ENCODE measurements around the gene WWOX. TPM values are rescaled to one million over a fixed set of nuclear protein-coding genes. Genes with fewer than 3 reads are reported as not detected.

Gene WWOX
- total and polyA plus RNA-seq, 4 donors, result 5.4 to 61.5 (median 18.4) TPM

DNA sequence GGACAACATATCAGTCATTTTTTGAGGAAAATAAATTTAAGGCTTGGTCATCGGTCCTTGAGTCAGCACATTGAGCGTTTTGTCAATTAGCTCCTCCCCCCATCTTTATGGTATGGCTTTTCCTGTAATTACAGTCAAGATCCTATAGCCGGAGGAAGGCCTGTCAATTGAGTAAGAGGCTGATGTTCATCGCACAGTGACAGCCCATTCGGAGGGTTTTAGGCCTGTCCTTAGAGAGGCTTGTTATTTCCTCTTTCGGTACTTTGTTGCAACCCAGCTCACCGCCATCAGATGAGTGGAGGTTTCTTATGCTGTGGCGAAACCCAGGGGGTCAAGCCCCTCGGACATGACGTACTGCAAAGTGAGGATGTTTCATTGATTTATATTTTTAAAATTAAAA, 395.2 kb downstream of the WWOX start:
- no peak overlapping the region for H3K4me3 ChIP-seq
- H3K9ac ChIP-seq (ENCODE audit: insufficient read depth in 1 of 2, low read length in 2 of 2), result no peak overlapping the region
- H3K4me1 ChIP-seq (ENCODE audit: control insufficient read depth in 5 of 5, insufficient read depth in 5 of 5, low read length in 5 of 5), result peaks cover 0 to 2% (median under 1%) of the 10 kb centered on the region in 5 donors
- H3K9me3 ChIP-seq (ENCODE audit: control insufficient read depth in 4 of 4, insufficient read depth in 3 of 4, low read length in 3 of 4), result no peaks in the 10 kb centered on the region
- H3K36me3 ChIP-seq (ENCODE audit: control insufficient read depth in 4 of 4, insufficient read depth in 4 of 4, low read length in 4 of 4), result no peaks in the 10 kb centered on the region
- H3K27me3 ChIP-seq (ENCODE audit: control insufficient read depth in 3 of 3, insufficient read depth in 3 of 3, low read length in 2 of 3), result no peaks in the 10 kb centered on the region
- 36 to 79% methylated on average over 10 of the region's 10 CpGs for whole genome bisulfite sequencing, 2 donors
- no peak overlapping the region for H3K27ac ChIP-seq (ENCODE audit: low read depth in 1 of 2, low read length in 1 of 2)
- DNase-seq (no peak), ATAC-seq (ENCODE audit: insufficient read depth, low FRiP score) (no peak)
- TF ChIP-seq, protein P1, sequence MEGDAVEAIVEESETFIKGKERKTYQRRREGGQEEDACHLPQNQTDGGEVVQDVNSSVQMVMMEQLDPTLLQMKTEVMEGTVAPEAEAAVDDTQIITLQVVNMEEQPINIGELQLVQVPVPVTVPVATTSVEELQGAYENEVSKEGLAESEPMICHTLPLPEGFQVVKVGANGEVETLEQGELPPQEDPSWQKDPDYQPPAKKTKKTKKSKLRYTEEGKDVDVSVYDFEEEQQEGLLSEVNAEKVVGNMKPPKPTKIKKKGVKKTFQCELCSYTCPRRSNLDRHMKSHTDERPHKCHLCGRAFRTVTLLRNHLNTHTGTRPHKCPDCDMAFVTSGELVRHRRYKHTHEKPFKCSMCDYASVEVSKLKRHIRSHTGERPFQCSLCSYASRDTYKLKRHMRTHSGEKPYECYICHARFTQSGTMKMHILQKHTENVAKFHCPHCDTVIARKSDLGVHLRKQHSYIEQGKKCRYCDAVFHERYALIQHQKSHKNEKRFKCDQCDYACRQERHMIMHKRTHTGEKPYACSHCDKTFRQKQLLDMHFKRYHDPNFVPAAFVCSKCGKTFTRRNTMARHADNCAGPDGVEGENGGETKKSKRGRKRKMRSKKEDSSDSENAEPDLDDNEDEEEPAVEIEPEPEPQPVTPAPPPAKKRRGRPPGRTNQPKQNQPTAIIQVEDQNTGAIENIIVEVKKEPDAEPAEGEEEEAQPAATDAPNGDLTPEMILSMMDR (IDR thresholded peaks at IDR 0.05; ENCODE audit: control extremely low read depth, extremely low read depth), result no peak

DNA sequence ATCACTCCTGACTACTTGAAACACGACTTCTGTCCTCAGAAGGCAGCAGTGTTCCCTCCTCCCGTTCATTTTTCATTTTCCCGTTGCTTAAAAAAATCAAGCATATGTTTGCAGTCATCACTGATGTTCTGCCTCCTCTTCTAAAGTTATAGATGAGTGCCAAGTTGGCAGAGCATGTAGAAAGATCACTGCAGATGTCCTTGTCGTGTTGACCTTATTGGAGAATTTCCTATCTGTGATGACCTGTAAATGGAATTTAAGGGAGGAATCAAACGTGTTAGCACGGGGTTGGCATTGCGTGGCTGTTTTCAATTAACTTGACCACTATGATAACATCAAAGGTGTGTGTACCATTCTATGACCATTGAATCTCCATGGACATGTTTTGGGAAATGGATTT, 396.7 kb downstream of the WWOX start:
- peaks cover 0 to 2% (median 0%) of the 10 kb centered on the region in 5 donors for H3K4me1 ChIP-seq (ENCODE audit: control insufficient read depth in 5 of 5, insufficient read depth in 5 of 5, low read length in 5 of 5)
- DNase-seq, result no peak
- H3K4me3 ChIP-seq, result no peak overlapping the region
- no peaks in the 10 kb centered on the region for H3K9me3 ChIP-seq (ENCODE audit: control insufficient read depth in 4 of 4, insufficient read depth in 3 of 4, low read length in 3 of 4)
- ATAC-seq (ENCODE audit: insufficient read depth, low FRiP score), result no peak
- no peaks in the 10 kb centered on the region for H3K27me3 ChIP-seq (ENCODE audit: control insufficient read depth in 3 of 3, insufficient read depth in 3 of 3, low read length in 2 of 3)
- TF ChIP-seq, protein P1 (IDR thresholded peaks at IDR 0.05; ENCODE audit: control extremely low read depth, extremely low read depth), result no peak
- H3K27ac ChIP-seq (ENCODE audit: low read depth in 1 of 2, low read length in 1 of 2), result no peak overlapping the region
- no peaks in the 10 kb centered on the region for H3K36me3 ChIP-seq (ENCODE audit: control insufficient read depth in 4 of 4, insufficient read depth in 4 of 4, low read length in 4 of 4)
- no peak overlapping the region for H3K9ac ChIP-seq (ENCODE audit: insufficient read depth in 1 of 2, low read length in 2 of 2)
- WGBS, 2 donors, result 93 to 95% methylated on average over 7 of the region's 7 CpGs

DNA sequence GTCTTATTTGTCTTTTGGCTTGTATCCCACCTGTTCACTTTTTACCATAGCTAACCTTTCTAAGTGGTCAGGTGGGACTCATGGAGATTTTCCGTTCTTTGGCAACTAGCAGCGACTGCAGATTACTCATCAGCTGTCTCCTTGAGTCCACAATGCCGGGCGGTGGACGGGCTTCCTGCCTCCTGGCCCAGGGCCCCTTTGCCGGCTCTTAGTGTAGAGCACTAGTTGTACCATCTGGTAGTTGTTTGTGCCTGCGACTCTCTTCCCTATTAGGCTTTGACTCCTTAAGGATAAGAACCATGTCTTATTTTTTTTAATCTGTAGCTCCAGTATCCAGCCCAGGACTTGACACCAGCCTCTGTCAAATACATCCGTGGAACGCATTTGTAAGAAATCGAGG, 399.9 kb downstream of the WWOX start:
- WGBS, 2 donors, result 92 to 95% methylated on average over 10 of the region's 10 CpGs
- H3K36me3 ChIP-seq (ENCODE audit: control insufficient read depth in 4 of 4, insufficient read depth in 4 of 4, low read length in 4 of 4), result no peaks in the 10 kb centered on the region
- H3K9me3 ChIP-seq (ENCODE audit: control insufficient read depth in 4 of 4, insufficient read depth in 3 of 4, low read length in 3 of 4), result no peaks in the 10 kb centered on the region
- TF ChIP-seq, protein P1 (IDR thresholded peaks at IDR 0.05; ENCODE audit: control extremely low read depth, extremely low read depth), result no peak
- H3K27ac ChIP-seq (ENCODE audit: low read depth in 1 of 2, low read length in 1 of 2), result no peak overlapping the region
- DNase-seq, result no peak
- ATAC-seq (ENCODE audit: insufficient read depth, low FRiP score), result no peak
- no peak overlapping the region for H3K9ac ChIP-seq (ENCODE audit: insufficient read depth in 1 of 2, low read length in 2 of 2)
- no peaks in the 10 kb centered on the region for H3K27me3 ChIP-seq (ENCODE audit: control insufficient read depth in 3 of 3, insufficient read depth in 3 of 3, low read length in 2 of 3)
- no peak overlapping the region for H3K4me3 ChIP-seq
- H3K4me1 ChIP-seq (ENCODE audit: control insufficient read depth in 5 of 5, insufficient read depth in 5 of 5, low read length in 5 of 5), result peaks cover 0 to 18% (median 4%) of the 10 kb centered on the region in 5 donors

DNA sequence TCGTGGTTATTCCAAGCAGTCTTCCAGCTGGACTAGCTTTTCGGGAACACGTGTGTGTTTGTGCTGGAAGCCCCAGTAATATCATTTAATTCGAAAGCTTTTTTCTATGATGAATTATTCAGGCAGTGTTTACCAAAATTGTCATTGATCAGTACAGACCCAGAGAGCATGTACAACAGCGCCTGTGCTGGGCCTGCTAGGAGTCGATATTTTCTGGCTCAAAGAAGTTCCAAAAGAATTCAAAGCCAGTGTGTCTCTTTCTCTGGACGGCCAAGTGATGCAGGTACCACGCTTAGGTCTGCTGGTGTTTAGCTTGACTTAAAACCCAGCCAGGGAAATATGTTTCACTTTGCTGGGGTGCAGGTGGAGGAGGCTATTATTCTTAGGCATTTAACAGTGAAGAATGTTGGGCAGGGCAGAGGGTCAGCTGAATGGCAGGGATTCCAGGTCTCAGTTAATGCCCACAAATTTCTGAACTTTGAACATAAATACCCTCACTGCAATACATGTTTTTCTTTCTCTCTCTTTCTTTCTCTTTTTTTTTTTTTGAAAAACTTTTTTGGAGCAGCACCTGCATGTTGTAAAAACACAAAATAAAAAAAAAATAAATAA, 401.3 kb downstream of the WWOX start:
- Histone ChIP-seq H3K9me3 (ENCODE audit: control insufficient read depth in 4 of 4, insufficient read depth in 3 of 4, low read length in 3 of 4) (no peaks in the 10 kb centered on the region), H3K4me1 (ENCODE audit: control insufficient read depth in 5 of 5, insufficient read depth in 5 of 5, low read length in 5 of 5) (peaks cover 0 to 30% (median 16%) of the 10 kb centered on the region in 5 donors), H3K9ac (ENCODE audit: insufficient read depth in 1 of 2, low read length in 2 of 2) (no peak overlapping the region), H3K36me3 (ENCODE audit: control insufficient read depth in 4 of 4, insufficient read depth in 4 of 4, low read length in 4 of 4) (no peaks in the 10 kb centered on the region), H3K4me3 (no peak overlapping the region), H3K27me3 (ENCODE audit: control insufficient read depth in 3 of 3, insufficient read depth in 3 of 3, low read length in 2 of 3) (no peaks in the 10 kb centered on the region), H3K27ac (ENCODE audit: low read depth in 1 of 2, low read length in 1 of 2) (no peak overlapping the region)
- TF ChIP-seq, protein P1 (IDR thresholded peaks at IDR 0.05; ENCODE audit: control extremely low read depth, extremely low read depth), result no peak
- DNase-seq (no peak), ATAC-seq (ENCODE audit: insufficient read depth, low FRiP score) (no peak)
- WGBS, 2 donors, result 92 to 93% methylated on average over 8 of the region's 8 CpGs
